ENCODE data around the gene SNX9.

SNX9 gene

GRCh38 chr6:157814883-157815282 is 8.2 kb upstream of the SNX9 start:
- ChIA-PET POLR2A (ENCODE audit: low non-redundant PET) (no interaction called here), CTCF (no interaction called here)
- DNase-seq (ENCODE audit: low spot score): no peak
- H3K27ac ChIP-seq: no peak overlapping the region
- TF ChIP-seq CTCF (conservative IDR thresholded peaks at IDR 0.05; ENCODE audit: low read depth): no peak

- no peak for TF ChIP-seq CTCF (conservative IDR thresholded peaks at IDR 0.05; ENCODE audit: low read depth)
- H3K27ac ChIP-seq: no peak overlapping the region
- DNase-seq (ENCODE audit: low spot score): no peak
- ChIA-PET POLR2A (ENCODE audit: low non-redundant PET) (no interaction called here), CTCF (interaction anchor here (0.6 kb wide), 1 partner anchor 18 kb away, joined by 3 read pairs; no protein-coding TSS in a partner anchor)
Observed at GRCh38 chr6:157821342-157822033, 1.6 kb upstream of the SNX9 start.

GRCh38 chr6:157822245-157823000 is 623 bp upstream of the SNX9 start:
- DNase-seq (ENCODE audit: low spot score): peak; percentile 14
- ChIA-PET CTCF (no interaction called here), POLR2A (ENCODE audit: low non-redundant PET) (no interaction called here)
- no peak for TF ChIP-seq CTCF (conservative IDR thresholded peaks at IDR 0.05; ENCODE audit: low read depth)
- peak overlapping the region; percentile 81 for H3K27ac ChIP-seq

- TF ChIP-seq CTCF (conservative IDR thresholded peaks at IDR 0.05; ENCODE audit: low read depth): no peak
Observed at GRCh38 chr6:157823528-157824370, 703 bp downstream of the SNX9 start.

GRCh38 chr6:157825243-157825904 is 2.3 kb downstream of the SNX9 start:
- TF ChIP-seq CTCF (conservative IDR thresholded peaks at IDR 0.05; ENCODE audit: low read depth): no peak
- ChIA-PET CTCF (no interaction called here), POLR2A (ENCODE audit: low non-redundant PET) (no interaction called here)
- no peak for DNase-seq (ENCODE audit: low spot score)
- peak overlapping the region; percentile 21; the same call in 1 of the 2 replicates for H3K27ac ChIP-seq

More at GRCh38 chr6:157823528-157824370, 703 bp downstream of the SNX9 start:
- CTCF ChIA-PET: interaction anchor here (0.6 to 1.0 kb wide), 2 partner anchors 67 to 126 kb away, joined by 3 to 4 read pairs; no protein-coding TSS in a partner anchor
- POLR2A ChIA-PET (ENCODE audit: low non-redundant PET): no interaction called here
- peak overlapping the region; percentile 81 for H3K27ac ChIP-seq
- peak; percentile 49 for DNase-seq (ENCODE audit: low spot score)

Measured in RWPE1 (cell line).